HL-60 (cell line): ENCODE measurements around the gene MFRP.

Experiments
- DNase-seq, 2 experiments: peaks; one replicate each; pipeline ENCODE4 v3.0.0-alpha.2; 2010 to 2020; ENCODE audit warnings: low read depth in 1 of 2, low spot score in 1 of 2
- H3K27ac ChIP-seq: fragments of 250-450 bp; sonication (Bioruptor Pico); replicated peaks from 2 replicates; pipeline ENCODE4 v1.5.1; 2020; ENCODE audit warnings: mild to moderate bottlenecking, moderate library complexity
- H3K27me3 ChIP-seq: fragments of 250-450 bp; sonication (Bioruptor Pico); 2 replicates; pipeline ENCODE4 v1.5.1; 2021; ENCODE audit warnings: mild to moderate bottlenecking, moderate library complexity; ENCODE audit not compliant: insufficient read depth, poor library complexity, severe bottlenecking
- H3K4me3 ChIP-seq: replicated peaks from 2 replicates; pipeline ENCODE4 v1.5.1; 2011; ENCODE audit warnings: mild to moderate bottlenecking, control low read depth, low read length; ENCODE audit not compliant: insufficient read depth
- CTCF ChIP-seq: IDR thresholded peaks from one replicate; pipeline ENCODE4 v1.5.1; 2011; ENCODE audit warnings: low read length, control low read depth, inconsistent platforms; ENCODE audit not compliant: insufficient read depth
- GABPA ChIP-seq: IDR thresholded peaks from 2 replicates; pipeline ENCODE4 v1.6.1; 2012; ENCODE audit warnings: low read depth
- POLR2AphosphoS5 ChIP-seq: IDR thresholded peaks from 2 replicates; pipeline ENCODE4 v1.6.1; 2012; ENCODE audit warnings: low read depth
- REST ChIP-seq: IDR thresholded peaks from 2 replicates; pipeline ENCODE4 v1.6.1; 2012; ENCODE audit warnings: low read depth; ENCODE audit not compliant: insufficient replicate concordance
- SPI1 ChIP-seq: IDR thresholded peaks from 2 replicates; pipeline ENCODE4 v1.6.1; 2012; ENCODE audit warnings: low read depth, mild to moderate bottlenecking, borderline replicate concordance

The MFRP gene

GRCh38 chr11:119377961-119378667 is 31.6 kb upstream of the MFRP start:
- DNase-seq, result no peak
- TF ChIP-seq GABPA, result no peak
- TF ChIP-seq SPI1, result no peak
- TF ChIP-seq CTCF, result no peak
- TF ChIP-seq POLR2AphosphoS5, result no peak
- no peak overlapping the region for H3K4me3 ChIP-seq
- no peaks in the 10 kb centered on the region for H3K27me3 ChIP-seq
- H3K27ac ChIP-seq, result no peak overlapping the region

GRCh38 chr11:119377112-119377901 is 30.8 kb upstream of the MFRP start:
- no peak for TF ChIP-seq REST
- TF ChIP-seq CTCF, result no peak
- TF ChIP-seq SPI1, result no peak
- no peak for TF ChIP-seq POLR2AphosphoS5
- no peak for TF ChIP-seq GABPA
- H3K27me3 ChIP-seq, result no peaks in the 10 kb centered on the region
- no peak overlapping the region for H3K4me3 ChIP-seq
- H3K27ac ChIP-seq, result no peak overlapping the region
- no peak for DNase-seq

- Histone ChIP-seq H3K4me3 (no peak overlapping the region), H3K27me3 (peaks cover 2% of the 10 kb centered on the region), H3K27ac (no peak overlapping the region)
- DNase-seq, result no peak
- TF ChIP-seq SPI1 (no peak), GABPA (no peak)
These were observed 29.8 kb upstream of the MFRP start for GRCh38 chr11:119376197-119376847.

- peaks cover 2% of the 10 kb centered on the region for H3K27me3 ChIP-seq
- DNase-seq, result no peak
- no peak overlapping the region for H3K4me3 ChIP-seq
- H3K27ac ChIP-seq, result no peak overlapping the region
- TF ChIP-seq POLR2AphosphoS5, result no peak
- no peak for TF ChIP-seq GABPA
- no peak for TF ChIP-seq CTCF
- TF ChIP-seq SPI1, result no peak
- no peak for TF ChIP-seq REST
These were observed 29.1 kb upstream of the MFRP start for GRCh38 chr11:119375337-119376196.
